ENCODE results near the gene GALNT2. TPM values are rescaled to one million over a fixed set of nuclear protein-coding genes. Genes with fewer than 3 reads are reported as not detected.

The GALNT2 gene
- total RNA-seq, 5 donors from 2014 or later (not counting 1 experiment from before 2014, with no cell fraction given) = 22.2 to 29.7 (median 23.5) TPM

GRCh38 chr1:230091473-230092231 lies 24.6 kb downstream of the GALNT2 start:
- CTCF ChIA-PET = no interaction called here
- no peaks in the 10 kb centered on the region for H3K27me3 Mint-ChIP-seq
- H3K9me3 Mint-ChIP-seq = no peaks in the 10 kb centered on the region
- H3K9me3 ChIP-seq = no peaks in the 10 kb centered on the region
- no peak overlapping the region for H3K4me3 ChIP-seq (ENCODE audit: control insufficient read depth in 1 of 2, extremely low read depth in 1 of 2, low read length in 1 of 2)
- no peak for DNase-seq
- WGBS (ENCODE audit: insufficient coverage) = 100% methylated on average over 6 of the region's 12 CpGs
- no peaks in the 10 kb centered on the region for H3K27me3 ChIP-seq (replicated peaks in 1 of 2; ENCODE audit: control insufficient read depth in 2 of 2, extremely low read depth in 1 of 2, insufficient read depth in 2 of 2, low read length in 1 of 2)
- H3K4me1 ChIP-seq (ENCODE audit: control insufficient read depth in 1 of 2, extremely low read depth in 1 of 2, insufficient read depth in 2 of 2, low read length in 2 of 2) = no peaks in the 10 kb centered on the region
- no peak overlapping the region for H3K27ac ChIP-seq (ENCODE audit: low read length)
- H3K4me1 Mint-ChIP-seq = peaks cover 19 to 61% (median 34%) of the 10 kb centered on the region in 3 donors
- no peak overlapping the region for H3K27ac Mint-ChIP-seq
- peaks cover 35% of the 10 kb centered on the region for H3K36me3 Mint-ChIP-seq
- H3K36me3 ChIP-seq (ENCODE audit: control insufficient read depth in 2 of 2, extremely low read depth in 1 of 2, insufficient read depth in 1 of 2, low read length in 1 of 2) = peaks cover 0 to 5% of the 10 kb centered on the region in 2 donors
- ATAC-seq (replicated peaks in 1 of 4) = no peak
- POLR2A ChIA-PET = no interaction called here
- no peak overlapping the region for H3K4me3 Mint-ChIP-seq

- H3K4me1 ChIP-seq (ENCODE audit: control insufficient read depth in 1 of 2, extremely low read depth in 1 of 2, insufficient read depth in 2 of 2, low read length in 2 of 2) = no peaks in the 10 kb centered on the region
- DNase-seq (no peak), ATAC-seq (replicated peaks in 1 of 4) (no peak)
- H3K4me3 ChIP-seq (ENCODE audit: control insufficient read depth in 1 of 2, extremely low read depth in 1 of 2, low read length in 1 of 2) = no peak overlapping the region
- Mint-ChIP-seq H3K9me3 (no peaks in the 10 kb centered on the region), H3K36me3 (peaks cover 46% of the 10 kb centered on the region), H3K4me1 (peaks cover 9 to 51% (median 17%) of the 10 kb centered on the region in 3 donors), H3K27ac (no peak overlapping the region), H3K4me3 (no peak overlapping the region), H3K27me3 (no peaks in the 10 kb centered on the region)
- peaks cover 0 to 5% of the 10 kb centered on the region in 2 donors for H3K36me3 ChIP-seq (ENCODE audit: control insufficient read depth in 2 of 2, extremely low read depth in 1 of 2, insufficient read depth in 1 of 2, low read length in 1 of 2)
- H3K9me3 ChIP-seq = no peaks in the 10 kb centered on the region
- 96% methylated on average over 12 of the region's 14 CpGs for WGBS (ENCODE audit: insufficient coverage)
- POLR2A ChIA-PET = no interaction called here
- no peaks in the 10 kb centered on the region for H3K27me3 ChIP-seq (replicated peaks in 1 of 2; ENCODE audit: control insufficient read depth in 2 of 2, extremely low read depth in 1 of 2, insufficient read depth in 2 of 2, low read length in 1 of 2)
- CTCF ChIA-PET = no interaction called here
- no peak overlapping the region for H3K27ac ChIP-seq (ENCODE audit: low read length)
Measured at GRCh38 chr1:230094746-230095145, 27.7 kb downstream of the GALNT2 start.

- ChIA-PET POLR2A (no interaction called here), CTCF (no interaction called here)
- Histone ChIP-seq H3K27me3 (replicated peaks in 1 of 2; ENCODE audit: control insufficient read depth in 2 of 2, extremely low read depth in 1 of 2, insufficient read depth in 2 of 2, low read length in 1 of 2) (no peaks in the 10 kb centered on the region), H3K4me3 (ENCODE audit: control insufficient read depth in 1 of 2, extremely low read depth in 1 of 2, low read length in 1 of 2) (no peak overlapping the region), H3K27ac (ENCODE audit: low read length) (no peak overlapping the region), H3K36me3 (ENCODE audit: control insufficient read depth in 2 of 2, extremely low read depth in 1 of 2, insufficient read depth in 1 of 2, low read length in 1 of 2) (peaks cover 0 to 3% of the 10 kb centered on the region in 2 donors), H3K9me3 (no peaks in the 10 kb centered on the region), H3K4me1 (ENCODE audit: control insufficient read depth in 1 of 2, extremely low read depth in 1 of 2, insufficient read depth in 2 of 2, low read length in 2 of 2) (no peaks in the 10 kb centered on the region)
- Mint-ChIP-seq H3K4me1 (peaks cover 9 to 40% (median 12%) of the 10 kb centered on the region in 3 donors), H3K4me3 (no peak overlapping the region), H3K9me3 (no peaks in the 10 kb centered on the region), H3K36me3 (peaks cover 38% of the 10 kb centered on the region), H3K27ac (no peak overlapping the region), H3K27me3 (no peaks in the 10 kb centered on the region)
- no peak for DNase-seq
- 82% methylated on average over 3 of the region's 5 CpGs for WGBS (ENCODE audit: insufficient coverage)
- ATAC-seq (replicated peaks in 1 of 4) = no peak
Measured at GRCh38 chr1:230095938-230096337, 28.9 kb downstream of the GALNT2 start.

- no peak for DNase-seq
- Mint-ChIP-seq H3K27me3 (no peaks in the 10 kb centered on the region), H3K36me3 (peaks cover 31% of the 10 kb centered on the region), H3K27ac (no peak overlapping the region), H3K4me3 (no peak overlapping the region), H3K4me1 (peaks cover 16 to 45% (median 23%) of the 10 kb centered on the region in 3 donors), H3K9me3 (no peaks in the 10 kb centered on the region)
- no peak overlapping the region for H3K4me3 ChIP-seq (ENCODE audit: control insufficient read depth in 1 of 2, extremely low read depth in 1 of 2, low read length in 1 of 2)
- no peaks in the 10 kb centered on the region for H3K9me3 ChIP-seq
- POLR2A ChIA-PET = no interaction called here
- no peaks in the 10 kb centered on the region for H3K4me1 ChIP-seq (ENCODE audit: control insufficient read depth in 1 of 2, extremely low read depth in 1 of 2, insufficient read depth in 2 of 2, low read length in 2 of 2)
- no peaks in the 10 kb centered on the region for H3K27me3 ChIP-seq (replicated peaks in 1 of 2; ENCODE audit: control insufficient read depth in 2 of 2, extremely low read depth in 1 of 2, insufficient read depth in 2 of 2, low read length in 1 of 2)
- no peak overlapping the region for H3K27ac ChIP-seq (ENCODE audit: low read length)
- ATAC-seq (replicated peaks in 1 of 4) = no peak
- CTCF ChIA-PET = no interaction called here
- no CpG with 5 or more reads among the region's 4 CpGs for WGBS (ENCODE audit: insufficient coverage)
- H3K36me3 ChIP-seq (ENCODE audit: control insufficient read depth in 2 of 2, extremely low read depth in 1 of 2, insufficient read depth in 1 of 2, low read length in 1 of 2) = peaks cover 0 to 3% of the 10 kb centered on the region in 2 donors
Measured at GRCh38 chr1:230097370-230097769, 30.3 kb downstream of the GALNT2 start.

- H3K4me3 Mint-ChIP-seq = no peak overlapping the region
- no peak for ATAC-seq (replicated peaks in 1 of 4)
Measured at GRCh38 chr1:230098723-230099122, 31.7 kb downstream of the GALNT2 start.

GRCh38 chr1:230099465-230099864 lies 32.4 kb downstream of the GALNT2 start:
- Mint-ChIP-seq H3K36me3 (peaks cover 30% of the 10 kb centered on the region), H3K9me3 (no peaks in the 10 kb centered on the region), H3K4me1 (peaks cover 37 to 56% (median 44%) of the 10 kb centered on the region in 3 donors), H3K4me3 (no peak overlapping the region), H3K27me3 (no peaks in the 10 kb centered on the region), H3K27ac (no peak overlapping the region)
- DNase-seq (no peak), ATAC-seq (replicated peaks in 1 of 4) (no peak)
- peaks cover 2 to 16% of the 10 kb centered on the region in 2 experiments for H3K4me1 ChIP-seq (ENCODE audit: control insufficient read depth in 1 of 2, extremely low read depth in 1 of 2, insufficient read depth in 2 of 2, low read length in 2 of 2)
- H3K4me3 ChIP-seq (ENCODE audit: control insufficient read depth in 1 of 2, extremely low read depth in 1 of 2, low read length in 1 of 2) = no peak overlapping the region
- H3K9me3 ChIP-seq = no peaks in the 10 kb centered on the region
- POLR2A ChIA-PET = no interaction called here
- 100% methylated on average over 1 of the region's 1 CpG for WGBS (ENCODE audit: insufficient coverage)
- no peak overlapping the region for H3K27ac ChIP-seq (ENCODE audit: low read length)
- H3K27me3 ChIP-seq (replicated peaks in 1 of 2; ENCODE audit: control insufficient read depth in 2 of 2, extremely low read depth in 1 of 2, insufficient read depth in 2 of 2, low read length in 1 of 2) = no peaks in the 10 kb centered on the region
- CTCF ChIA-PET = interaction anchor here in 1 of 2 donors (0.6 kb wide), 1 partner anchor 58 kb away, joined by 3 read pairs; no protein-coding TSS in a partner anchor
- H3K36me3 ChIP-seq (ENCODE audit: control insufficient read depth in 2 of 2, extremely low read depth in 1 of 2, insufficient read depth in 1 of 2, low read length in 1 of 2) = no peaks in the 10 kb centered on the region

More at GRCh38 chr1:230098723-230099122, 31.7 kb downstream of the GALNT2 start:
- no peaks in the 10 kb centered on the region for H3K27me3 Mint-ChIP-seq
- 97% methylated on average over 8 of the region's 8 CpGs for WGBS (ENCODE audit: insufficient coverage)
- peaks cover 2 to 9% of the 10 kb centered on the region in 2 experiments for H3K4me1 ChIP-seq (ENCODE audit: control insufficient read depth in 1 of 2, extremely low read depth in 1 of 2, insufficient read depth in 2 of 2, low read length in 2 of 2)
- H3K36me3 Mint-ChIP-seq = peaks cover 31% of the 10 kb centered on the region
- no peaks in the 10 kb centered on the region for H3K9me3 ChIP-seq
- CTCF ChIA-PET = no interaction called here
- H3K9me3 Mint-ChIP-seq = no peaks in the 10 kb centered on the region
- H3K4me3 ChIP-seq (ENCODE audit: control insufficient read depth in 1 of 2, extremely low read depth in 1 of 2, low read length in 1 of 2) = no peak overlapping the region
- H3K27me3 ChIP-seq (replicated peaks in 1 of 2; ENCODE audit: control insufficient read depth in 2 of 2, extremely low read depth in 1 of 2, insufficient read depth in 2 of 2, low read length in 1 of 2) = no peaks in the 10 kb centered on the region
- H3K36me3 ChIP-seq (ENCODE audit: control insufficient read depth in 2 of 2, extremely low read depth in 1 of 2, insufficient read depth in 1 of 2, low read length in 1 of 2) = no peaks in the 10 kb centered on the region
- H3K27ac ChIP-seq (ENCODE audit: low read length) = no peak overlapping the region
- peaks cover 30 to 49% (median 37%) of the 10 kb centered on the region in 3 donors for H3K4me1 Mint-ChIP-seq
- no peak overlapping the region for H3K27ac Mint-ChIP-seq
- DNase-seq = no peak
- POLR2A ChIA-PET = no interaction called here

Data from T-cell (primary cell).